ENCODE results near the gene SYCE1.

DNA sequence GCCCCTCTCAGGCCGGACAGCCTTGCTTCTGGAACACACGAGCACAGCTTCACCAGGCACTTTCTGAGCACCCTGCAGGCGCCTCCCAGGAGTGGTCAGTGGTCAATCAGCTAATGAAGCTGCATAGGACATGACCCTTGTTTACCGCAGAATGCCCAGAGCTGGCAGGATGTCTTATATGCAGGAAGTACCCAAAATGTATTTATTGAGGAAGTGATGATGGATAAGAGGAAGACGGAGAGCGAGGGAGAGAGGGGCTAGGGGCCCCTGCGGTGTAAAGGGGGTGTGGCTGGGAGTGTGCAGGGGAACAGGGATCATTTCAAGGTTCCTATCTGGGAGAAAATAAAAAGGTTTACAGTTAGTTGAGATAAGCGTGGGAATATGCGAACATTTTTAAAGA is 34.9 kb downstream of the SYCE1 start:
- TF ChIP-seq, protein P1, sequence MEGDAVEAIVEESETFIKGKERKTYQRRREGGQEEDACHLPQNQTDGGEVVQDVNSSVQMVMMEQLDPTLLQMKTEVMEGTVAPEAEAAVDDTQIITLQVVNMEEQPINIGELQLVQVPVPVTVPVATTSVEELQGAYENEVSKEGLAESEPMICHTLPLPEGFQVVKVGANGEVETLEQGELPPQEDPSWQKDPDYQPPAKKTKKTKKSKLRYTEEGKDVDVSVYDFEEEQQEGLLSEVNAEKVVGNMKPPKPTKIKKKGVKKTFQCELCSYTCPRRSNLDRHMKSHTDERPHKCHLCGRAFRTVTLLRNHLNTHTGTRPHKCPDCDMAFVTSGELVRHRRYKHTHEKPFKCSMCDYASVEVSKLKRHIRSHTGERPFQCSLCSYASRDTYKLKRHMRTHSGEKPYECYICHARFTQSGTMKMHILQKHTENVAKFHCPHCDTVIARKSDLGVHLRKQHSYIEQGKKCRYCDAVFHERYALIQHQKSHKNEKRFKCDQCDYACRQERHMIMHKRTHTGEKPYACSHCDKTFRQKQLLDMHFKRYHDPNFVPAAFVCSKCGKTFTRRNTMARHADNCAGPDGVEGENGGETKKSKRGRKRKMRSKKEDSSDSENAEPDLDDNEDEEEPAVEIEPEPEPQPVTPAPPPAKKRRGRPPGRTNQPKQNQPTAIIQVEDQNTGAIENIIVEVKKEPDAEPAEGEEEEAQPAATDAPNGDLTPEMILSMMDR (IDR thresholded peaks at IDR 0.05; ENCODE audit: poor library complexity, severe bottlenecking), result no peak
- TF ChIP-seq EZH2 (IDR thresholded peaks at IDR 0.05; ENCODE audit: borderline replicate concordance, insufficient read depth, low read length, poor library complexity, severe bottlenecking) (no peak), EP300 (conservative IDR thresholded peaks at IDR 0.05; ENCODE audit: poor library complexity, severe bottlenecking) (no peak), TAF1 (IDR thresholded peaks at IDR 0.05; ENCODE audit: low read depth) (no peak), RAD21 (conservative IDR thresholded peaks at IDR 0.05) (no peak), POLR2AphosphoS5 (IDR thresholded peaks at IDR 0.05) (no peak), SMC3 (conservative IDR thresholded peaks at IDR 0.05; ENCODE audit: poor library complexity) (no peak), MXI1 (conservative IDR thresholded peaks at IDR 0.05; ENCODE audit: poor library complexity, severe bottlenecking) (no peak)
- TF ChIP-seq, protein P2, sequence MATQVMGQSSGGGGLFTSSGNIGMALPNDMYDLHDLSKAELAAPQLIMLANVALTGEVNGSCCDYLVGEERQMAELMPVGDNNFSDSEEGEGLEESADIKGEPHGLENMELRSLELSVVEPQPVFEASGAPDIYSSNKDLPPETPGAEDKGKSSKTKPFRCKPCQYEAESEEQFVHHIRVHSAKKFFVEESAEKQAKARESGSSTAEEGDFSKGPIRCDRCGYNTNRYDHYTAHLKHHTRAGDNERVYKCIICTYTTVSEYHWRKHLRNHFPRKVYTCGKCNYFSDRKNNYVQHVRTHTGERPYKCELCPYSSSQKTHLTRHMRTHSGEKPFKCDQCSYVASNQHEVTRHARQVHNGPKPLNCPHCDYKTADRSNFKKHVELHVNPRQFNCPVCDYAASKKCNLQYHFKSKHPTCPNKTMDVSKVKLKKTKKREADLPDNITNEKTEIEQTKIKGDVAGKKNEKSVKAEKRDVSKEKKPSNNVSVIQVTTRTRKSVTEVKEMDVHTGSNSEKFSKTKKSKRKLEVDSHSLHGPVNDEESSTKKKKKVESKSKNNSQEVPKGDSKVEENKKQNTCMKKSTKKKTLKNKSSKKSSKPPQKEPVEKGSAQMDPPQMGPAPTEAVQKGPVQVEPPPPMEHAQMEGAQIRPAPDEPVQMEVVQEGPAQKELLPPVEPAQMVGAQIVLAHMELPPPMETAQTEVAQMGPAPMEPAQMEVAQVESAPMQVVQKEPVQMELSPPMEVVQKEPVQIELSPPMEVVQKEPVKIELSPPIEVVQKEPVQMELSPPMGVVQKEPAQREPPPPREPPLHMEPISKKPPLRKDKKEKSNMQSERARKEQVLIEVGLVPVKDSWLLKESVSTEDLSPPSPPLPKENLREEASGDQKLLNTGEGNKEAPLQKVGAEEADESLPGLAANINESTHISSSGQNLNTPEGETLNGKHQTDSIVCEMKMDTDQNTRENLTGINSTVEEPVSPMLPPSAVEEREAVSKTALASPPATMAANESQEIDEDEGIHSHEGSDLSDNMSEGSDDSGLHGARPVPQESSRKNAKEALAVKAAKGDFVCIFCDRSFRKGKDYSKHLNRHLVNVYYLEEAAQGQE (IDR thresholded peaks at IDR 0.05; ENCODE audit: borderline replicate concordance), result no peak

All from neural cell (in vitro differentiated cells).